ENCODE measurements around the gene AP4E1.

- TF ChIP-seq CTCF (IDR thresholded peaks at IDR 0.05; ENCODE audit: low read length) (no peak), EZH2 (optimal IDR thresholded peaks at IDR 0.05; ENCODE audit: low read depth, low read length) (no peak)
Measured at GRCh38 chr15:51007131-51007666, 98.7 kb downstream of the AP4E1 start.

Data from MM.1S (cell line).